Activated T-cell treated with anti-CD3 and anti-CD28 coated beads for 1 hour (primary cell): ENCODE data around the gene LRRC4.

Source experiments
- DNase-seq: peaks from one replicate; pipeline ENCODE4 v3.0.0-alpha.2; 2020; ENCODE audit warnings: low read depth

LRRC4 gene

DNA sequence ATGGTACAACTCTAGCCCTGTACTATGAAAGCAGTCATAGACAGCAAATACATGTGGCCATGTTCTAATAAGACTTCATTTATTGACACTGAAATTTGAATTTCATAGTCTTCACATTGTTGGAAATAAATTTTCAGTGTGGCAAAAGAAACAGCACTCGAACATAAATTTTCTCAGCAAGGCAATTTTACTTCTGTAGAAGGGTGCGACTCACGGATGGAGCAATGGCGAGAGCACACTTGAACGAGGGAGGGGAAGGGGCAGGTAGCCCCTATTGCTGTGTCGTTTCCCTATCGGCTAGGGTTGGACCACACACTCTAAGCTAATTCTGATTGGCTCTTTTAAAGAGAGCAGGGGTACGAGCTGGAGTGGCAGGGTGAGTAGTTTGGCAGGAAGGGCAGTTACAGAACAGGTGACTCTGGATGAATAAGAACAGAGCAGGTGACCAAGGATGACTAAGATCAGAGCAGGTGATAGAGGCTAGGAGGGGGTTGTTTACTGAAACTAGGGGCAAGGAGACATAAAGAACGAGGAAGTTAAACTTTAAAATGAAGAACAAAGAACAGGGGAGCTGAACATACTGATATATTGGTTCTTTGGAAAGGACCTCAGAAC is 52.0 kb downstream of the LRRC4 start:
- DNase-seq: no peak

DNA sequence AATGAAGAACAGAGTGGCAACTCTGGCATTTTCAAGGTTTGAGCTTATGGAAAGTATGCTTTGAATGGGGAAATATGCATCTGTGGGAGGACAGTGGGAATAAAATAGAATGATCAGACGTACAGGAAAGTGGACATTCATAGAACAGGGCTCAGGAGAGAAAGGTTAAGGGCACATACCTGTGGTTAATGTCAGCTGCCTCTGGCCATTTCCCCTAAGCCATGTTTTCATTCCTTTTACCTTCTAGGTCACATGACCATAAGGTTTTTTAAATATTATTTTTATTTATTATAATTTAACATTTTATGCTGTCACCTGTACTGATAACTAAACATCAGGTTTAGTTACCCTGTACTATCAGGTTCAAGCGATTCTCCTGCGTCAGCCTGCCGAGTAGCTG is 52.8 kb downstream of the LRRC4 start:
- DNase-seq: no peak
